Fibroblast of lung (primary cell): ENCODE results near the gene DIP2C. TPM values are rescaled to one million over a fixed set of nuclear protein-coding genes. Genes with fewer than 3 reads are reported as not detected.
"Not testable (repeated sequence)": the region's sequence is repeated elsewhere in the genome, so short reads cannot be mapped to it uniquely, and the experiment has no call there.

ENCODE experiments used
- DNase-seq, 2 donors: peaks; one replicate each; pipeline versions ENCODE4 v3.0.0 to v3.0.0-alpha.2; 2010; ENCODE audit warnings: low read depth in 2 of 2
- H2AFZ ChIP-seq: 2 replicates; pipeline ENCODE4 v1.5.1; 2012; ENCODE audit warnings: low read length, control low read depth, inconsistent platforms
- H3K27ac ChIP-seq: 2 replicates; pipeline ENCODE4 v1.5.1; 2011; ENCODE audit warnings: low read length, control low read depth; ENCODE audit not compliant: insufficient read depth
- H3K27me3 ChIP-seq: 2 replicates; pipeline ENCODE4 v1.5.1; 2011; ENCODE audit warnings: mild to moderate bottlenecking, low read length; ENCODE audit not compliant: control insufficient read depth, insufficient read depth
- H3K36me3 ChIP-seq: 2 replicates; pipeline ENCODE4 v1.5.1; 2011; ENCODE audit warnings: low read length; ENCODE audit not compliant: control insufficient read depth, insufficient read depth
- H3K4me1 ChIP-seq: 2 replicates; pipeline ENCODE4 v1.5.1; 2011; ENCODE audit warnings: low read length; ENCODE audit not compliant: control insufficient read depth, insufficient read depth; ENCODE audit errors: extremely low read depth
- H3K4me2 ChIP-seq: 2 replicates; pipeline ENCODE4 v1.5.1; 2011; ENCODE audit warnings: low read length, control low read depth; ENCODE audit not compliant: insufficient read depth; ENCODE audit errors: extremely low read depth
- H3K4me3 ChIP-seq, 4 experiments: fragments of 200-600 bp in 1 of 4; sonication (generic) in 1 of 4; replicated peaks in 1 of 4; 2 replicates each; pipeline ENCODE4 v1.5.1; 2011 to 2016; ENCODE audit warnings: low read length in 4 of 4, low read depth in 3 of 4, mild to moderate bottlenecking in 3 of 4, control low read depth in 2 of 4, inconsistent platforms in 1 of 4, mixed read lengths in 1 of 4; ENCODE audit not compliant: insufficient read depth in 1 of 4; ENCODE audit errors: control extremely low read depth in 1 of 4
- H3K79me2 ChIP-seq: 2 replicates; pipeline ENCODE4 v1.5.1; 2012; ENCODE audit warnings: mild to moderate bottlenecking, low read length, inconsistent platforms; ENCODE audit not compliant: control insufficient read depth, insufficient read depth
- H3K9ac ChIP-seq: 2 replicates; pipeline ENCODE4 v1.5.1; 2011; ENCODE audit warnings: mild to moderate bottlenecking, low read length, control low read depth; ENCODE audit not compliant: insufficient read depth
- H3K9me3 ChIP-seq: 2 replicates; pipeline ENCODE4 v1.5.1; 2012; ENCODE audit warnings: low read depth, low read length; ENCODE audit not compliant: control insufficient read depth, insufficient read depth
- H4K20me1 ChIP-seq: 2 replicates; pipeline ENCODE4 v1.5.1; 2011; ENCODE audit warnings: low read length; ENCODE audit not compliant: control insufficient read depth, insufficient read depth; ENCODE audit errors: extremely low read depth
- CTCF ChIP-seq, 2 donors: IDR thresholded peaks in 1 of 2; conservative IDR thresholded peaks in 1 of 2; 1 replicate in 1 of 2; 2 replicates in 1 of 2; pipeline ENCODE4 v1.5.1; 2011 to 2012; ENCODE audit warnings: low read length in 2 of 2, control low read depth in 1 of 2, inconsistent platforms in 1 of 2, low read depth in 1 of 2, mild to moderate bottlenecking in 1 of 2
- EZH2 ChIP-seq: IDR thresholded peaks from 2 replicates; pipeline ENCODE4 v1.5.1; 2012; ENCODE audit warnings: low read length, control low read depth, mild to moderate bottlenecking; ENCODE audit errors: missing control alignments
- polyA plus RNA-seq, 2 donors: library from polyadenylated mRNA; depleted of rRNA in 1 of 2; stranded (reverse) in 1 of 2; unstranded in 1 of 2; fragments of >200 nt; gene quantifications; 2 replicates each; pipeline ENCODE4 v1.2.1, GENCODE V29; 2011 to 2012; ENCODE audit warnings: missing spikeins in 1 of 2
- total RNA-seq: library from RNA; depleted of rRNA; stranded (reverse); fragments of >200 nt; gene quantifications from 2 replicates; pipeline ENCODE4 v1.2.1, GENCODE V29; 2014

DIP2C gene
- total and polyA plus RNA-seq, 2 donors (not counting 1 experiment from before 2014, with no cell fraction given), result 10.7 to 18.3 TPM

GRCh38 chr10:680146-680545, 9.3 kb downstream of the DIP2C start:
- H3K4me3 ChIP-seq, result no peak overlapping the region
- peaks cover 60% of the 10 kb centered on the region for H3K79me2 ChIP-seq
- H3K36me3 ChIP-seq, result no peaks in the 10 kb centered on the region
- H3K9me3 ChIP-seq, result no peaks in the 10 kb centered on the region
- H4K20me1 ChIP-seq, result no peaks in the 10 kb centered on the region
- H3K27ac ChIP-seq, result no peak overlapping the region
- H3K4me1 ChIP-seq, result peaks cover 16% of the 10 kb centered on the region
- DNase-seq, result no peak
- H3K4me2 ChIP-seq, result no peak overlapping the region
- H2AFZ ChIP-seq, result no peak overlapping the region
- H3K27me3 ChIP-seq, result no peaks in the 10 kb centered on the region
- no peak for TF ChIP-seq EZH2
- TF ChIP-seq CTCF (conservative IDR thresholded peaks at IDR 0.05 in 1 of 2, IDR thresholded peaks at IDR 0.05 in 1 of 2; ENCODE audit: low read depth in 1 of 2, low read length in 2 of 2), result no peak
- H3K9ac ChIP-seq, result no peak overlapping the region

DNA sequence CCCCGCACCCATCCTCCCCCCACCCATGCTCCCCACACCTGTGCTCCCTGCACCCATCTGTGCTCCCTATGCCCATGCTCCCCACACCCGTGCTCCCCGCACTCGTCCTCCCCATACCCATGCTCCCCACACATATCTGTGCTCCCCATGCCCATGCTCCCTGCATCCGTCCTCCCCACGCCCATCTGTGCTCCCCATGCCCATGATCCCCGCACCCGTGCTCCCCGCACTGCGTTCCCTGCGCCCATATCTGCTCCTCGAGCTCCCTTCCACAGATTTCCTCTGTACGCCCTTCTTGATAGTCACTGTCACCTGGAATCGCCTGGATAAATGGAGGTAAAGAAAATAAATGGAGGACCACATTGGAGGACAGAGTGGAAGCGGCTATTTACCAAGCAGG, 9.9 kb downstream of the DIP2C start:
- Histone ChIP-seq H3K4me3 (no peak overlapping the region), H3K9ac (no peak overlapping the region), H3K9me3 (no peaks in the 10 kb centered on the region), H3K27me3 (no peaks in the 10 kb centered on the region), H3K4me1 (peaks cover 16% of the 10 kb centered on the region), H3K4me2 (no peak overlapping the region), H4K20me1 (no peaks in the 10 kb centered on the region), H3K27ac (no peak overlapping the region), H3K79me2 (peaks cover 61% of the 10 kb centered on the region), H2AFZ (no peak overlapping the region), H3K36me3 (no peaks in the 10 kb centered on the region)
- no peak for DNase-seq
- no peak for TF ChIP-seq CTCF (conservative IDR thresholded peaks at IDR 0.05 in 1 of 2, IDR thresholded peaks at IDR 0.05 in 1 of 2; ENCODE audit: low read depth in 1 of 2, low read length in 2 of 2)
- no peak for TF ChIP-seq EZH2

GRCh38 chr10:678662-679005, 10.8 kb downstream of the DIP2C start:
- not testable (repeated sequence) for H3K4me3 ChIP-seq, H4K20me1 ChIP-seq, H3K9me3 ChIP-seq, DNase-seq, H3K27me3 ChIP-seq, H3K4me2 ChIP-seq, H2AFZ ChIP-seq, H3K9ac ChIP-seq, H3K27ac ChIP-seq, H3K36me3 ChIP-seq
- Histone ChIP-seq H3K4me1 (peaks cover 11% of the 10 kb centered on the region), H3K79me2 (peaks cover 58% of the 10 kb centered on the region)
